Neutrophil (primary cell): ENCODE results near the gene SOCS3.
A peak's percentile ranks its signal among the peaks of the same experiment; 100 is the strongest.

Source experiments
- H3K27ac ChIP-seq: fragments of 200-600 bp; sonication (generic); 2 replicates; pipeline ENCODE4 v1.5.1; 2016; ENCODE audit warnings: mild to moderate bottlenecking, moderate library complexity
- H3K27me3 ChIP-seq: fragments of 200-600 bp; sonication (generic); 2 replicates; pipeline ENCODE4 v1.6.0; 2016; ENCODE audit warnings: mild to moderate bottlenecking
- H3K36me3 ChIP-seq: fragments of 200-600 bp; sonication (generic); 2 replicates; pipeline ENCODE4 v1.5.1; 2017
- H3K4me1 ChIP-seq, 2 experiments: fragments of 200-600 bp in 1 of 2; sonication (generic) in 1 of 2; 1 replicate in 1 of 2; 2 replicates in 1 of 2; pipeline versions ENCODE4 v1.5.1 to v1.6.1; 2013 to 2016; ENCODE audit warnings: low read depth in 1 of 2, low read length in 1 of 2, mild to moderate bottlenecking in 1 of 2, moderate library complexity in 1 of 2; ENCODE audit not compliant: control insufficient read depth in 1 of 2, insufficient read depth in 1 of 2
- H3K4me3 ChIP-seq, 2 experiments: fragments of 200-600 bp in 1 of 2; sonication (generic) in 1 of 2; 1 replicate in 1 of 2; 2 replicates in 1 of 2; pipeline ENCODE4 v1.5.1; 2013 to 2016; ENCODE audit warnings: low read depth in 1 of 2, low read length in 1 of 2, mild to moderate bottlenecking in 1 of 2, moderate library complexity in 1 of 2
- H3K9me3 ChIP-seq: fragments of 200-600 bp; sonication (generic); 2 replicates; pipeline ENCODE4 v1.5.1; 2016
- TF ChIP-seq, protein P1 (sequence below): fragments of 200-600 bp; sonication (generic); IDR thresholded peaks from 2 replicates; pipeline ENCODE4 v1.5.1; 2016; ENCODE audit warnings: antibody characterized with exemption

SOCS3 gene

DNA sequence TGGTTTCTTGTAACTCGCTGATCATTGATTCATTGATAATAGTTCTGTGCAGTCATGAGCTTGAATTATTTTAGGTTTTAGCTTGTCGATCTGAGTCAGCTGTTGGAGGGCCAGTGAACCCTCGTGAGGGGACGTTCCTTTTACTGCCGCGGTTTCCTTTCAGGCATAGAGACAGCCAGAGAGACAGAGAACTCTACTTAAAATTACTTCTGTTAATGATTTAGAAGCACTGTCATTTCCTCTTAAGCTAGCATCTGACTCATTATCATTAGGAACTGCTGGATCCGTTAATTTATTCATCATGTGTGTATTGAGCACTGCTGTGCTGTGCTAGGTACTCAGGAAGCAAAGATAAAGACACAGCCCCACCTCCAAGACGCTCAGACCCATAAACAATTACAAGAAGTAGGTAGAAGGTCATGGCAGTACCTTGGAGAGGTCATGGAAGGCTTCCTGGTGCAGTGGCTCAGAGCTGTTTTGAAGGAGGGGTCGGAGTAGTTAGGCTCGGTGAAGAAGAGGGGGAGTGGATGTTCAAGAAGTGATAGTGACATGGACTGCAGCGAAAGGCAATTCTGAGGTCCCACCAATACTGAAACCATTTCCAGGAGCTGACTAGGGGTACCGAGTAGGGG lies 21.8 kb upstream of the SOCS3 start:
- Histone ChIP-seq H3K9me3 (no peaks in the 10 kb centered on the region), H3K4me3 (peak overlapping the region; percentile 31 to 44), H3K36me3 (no peaks in the 10 kb centered on the region), H3K27me3 (no peaks in the 10 kb centered on the region), H3K4me1 (peaks cover 94 to 95% of the 10 kb centered on the region in 2 experiments), H3K27ac (peak overlapping the region; percentile 97)
- TF ChIP-seq, protein P1, sequence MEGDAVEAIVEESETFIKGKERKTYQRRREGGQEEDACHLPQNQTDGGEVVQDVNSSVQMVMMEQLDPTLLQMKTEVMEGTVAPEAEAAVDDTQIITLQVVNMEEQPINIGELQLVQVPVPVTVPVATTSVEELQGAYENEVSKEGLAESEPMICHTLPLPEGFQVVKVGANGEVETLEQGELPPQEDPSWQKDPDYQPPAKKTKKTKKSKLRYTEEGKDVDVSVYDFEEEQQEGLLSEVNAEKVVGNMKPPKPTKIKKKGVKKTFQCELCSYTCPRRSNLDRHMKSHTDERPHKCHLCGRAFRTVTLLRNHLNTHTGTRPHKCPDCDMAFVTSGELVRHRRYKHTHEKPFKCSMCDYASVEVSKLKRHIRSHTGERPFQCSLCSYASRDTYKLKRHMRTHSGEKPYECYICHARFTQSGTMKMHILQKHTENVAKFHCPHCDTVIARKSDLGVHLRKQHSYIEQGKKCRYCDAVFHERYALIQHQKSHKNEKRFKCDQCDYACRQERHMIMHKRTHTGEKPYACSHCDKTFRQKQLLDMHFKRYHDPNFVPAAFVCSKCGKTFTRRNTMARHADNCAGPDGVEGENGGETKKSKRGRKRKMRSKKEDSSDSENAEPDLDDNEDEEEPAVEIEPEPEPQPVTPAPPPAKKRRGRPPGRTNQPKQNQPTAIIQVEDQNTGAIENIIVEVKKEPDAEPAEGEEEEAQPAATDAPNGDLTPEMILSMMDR: no peak

DNA sequence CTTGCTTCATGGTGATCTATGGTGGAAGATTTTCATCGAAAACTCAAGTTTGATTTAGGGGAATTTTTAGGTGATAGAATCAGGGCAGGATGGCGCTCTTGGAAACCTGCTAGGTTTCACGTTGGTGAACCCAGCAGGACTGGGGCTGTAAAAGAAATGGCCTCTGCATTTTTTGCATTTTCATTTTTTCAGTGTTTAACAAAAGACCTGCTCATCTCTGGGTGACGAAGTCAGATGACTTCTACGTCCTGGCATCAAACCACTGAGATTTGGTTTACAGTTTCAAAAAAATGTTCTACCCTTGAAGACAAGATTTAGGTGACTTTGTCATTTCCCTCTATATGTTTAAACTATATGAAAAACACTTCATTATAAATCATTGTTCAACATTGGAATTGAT lies 20.5 kb upstream of the SOCS3 start:
- H3K9me3 ChIP-seq: no peaks in the 10 kb centered on the region
- peak overlapping the region; percentile 97 for H3K27ac ChIP-seq
- peaks cover 94 to 95% of the 10 kb centered on the region in 2 experiments for H3K4me1 ChIP-seq
- H3K4me3 ChIP-seq: peak overlapping the region; percentile 31 to 78
- TF ChIP-seq, protein P1: no peak
- no peaks in the 10 kb centered on the region for H3K36me3 ChIP-seq
- H3K27me3 ChIP-seq: no peaks in the 10 kb centered on the region

DNA sequence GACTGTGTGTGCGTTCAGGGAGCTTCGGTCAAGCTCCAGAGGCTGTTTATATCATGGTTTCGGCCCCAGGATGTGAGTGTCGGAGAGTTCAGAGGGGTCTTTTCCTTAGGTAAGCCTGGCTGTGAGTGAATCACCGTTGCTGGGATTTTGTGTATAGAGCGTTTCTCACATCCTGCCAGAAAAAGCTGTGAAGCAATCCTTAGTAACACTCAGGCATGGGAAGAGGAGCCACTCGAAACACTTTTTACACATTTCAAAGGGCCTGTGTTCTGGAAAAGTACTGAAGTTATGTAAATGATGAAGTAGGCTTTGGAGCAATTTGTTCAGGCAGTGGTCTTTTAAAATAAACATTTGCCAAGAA lies 19.2 kb upstream of the SOCS3 start:
- Histone ChIP-seq H3K4me3 (peak overlapping the region; percentile 78 to 92), H3K4me1 (peaks cover 90 to 92% of the 10 kb centered on the region in 2 experiments), H3K27ac (peak overlapping the region; percentile 97), H3K36me3 (no peaks in the 10 kb centered on the region), H3K27me3 (no peaks in the 10 kb centered on the region), H3K9me3 (no peaks in the 10 kb centered on the region)
- TF ChIP-seq, protein P1: no peak

DNA sequence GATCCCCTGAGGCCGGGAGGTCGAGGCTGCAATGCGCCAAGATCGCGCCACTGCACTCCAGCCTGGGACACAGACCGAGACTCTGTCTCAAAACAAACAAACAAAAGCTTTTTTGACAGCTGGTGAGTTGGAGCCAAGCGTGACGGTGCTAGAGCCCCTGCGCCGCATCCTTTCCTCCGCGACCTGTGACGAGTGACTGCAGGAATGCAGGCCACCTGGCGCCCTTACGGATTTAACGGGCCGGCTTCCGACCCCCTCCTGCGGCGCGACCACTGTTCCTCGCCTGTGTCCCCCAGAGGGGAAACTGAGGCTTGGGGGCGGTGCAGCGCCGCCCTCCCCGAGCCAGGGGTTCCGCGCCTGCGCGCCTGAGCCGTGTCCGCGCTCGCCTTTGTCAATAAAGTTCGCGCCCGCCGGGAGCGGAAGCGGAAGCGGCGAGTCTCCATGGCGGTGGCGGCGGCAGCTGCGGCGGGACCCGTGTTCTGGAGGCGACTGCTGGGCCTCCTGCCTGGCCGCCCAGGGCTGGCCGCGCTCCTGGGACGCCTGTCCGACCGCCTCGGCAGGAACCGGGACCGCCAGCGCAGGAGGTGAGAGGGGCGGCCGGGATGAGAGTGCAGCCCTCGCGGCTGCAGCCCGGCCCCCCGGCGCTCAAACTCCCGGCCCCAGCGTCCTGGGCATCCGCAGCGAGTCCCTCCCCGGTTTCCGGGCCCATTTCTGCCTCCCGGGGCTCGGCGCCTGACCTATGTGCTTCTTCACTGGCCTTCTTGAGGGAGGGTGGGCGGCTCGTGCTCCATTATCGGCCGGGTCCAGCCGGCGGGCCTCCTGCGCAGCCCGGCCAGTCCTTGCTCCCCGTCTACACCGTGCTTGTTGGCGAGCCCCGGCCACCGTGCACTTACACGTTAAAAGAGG lies 18.6 kb upstream of the SOCS3 start, which contains the start of gene PGS1:
Gene PGS1, plus strand, starts transcription at position 425 of the 906 bp plus-strand sequence. Its CDS starts 17 bp downstream, at position 442.
- Histone ChIP-seq H3K4me1 (peaks cover 83 to 86% of the 10 kb centered on the region in 2 experiments), H3K36me3 (no peaks in the 10 kb centered on the region), H3K27ac (peak within 1 kb of the TSS; percentile 97), H3K9me3 (no peaks in the 10 kb centered on the region), H3K4me3 (peak within 1 kb of the TSS; percentile 78 to 92), H3K27me3 (no peaks in the 10 kb centered on the region)
- TF ChIP-seq, protein P1: peak; percentile 53

DNA sequence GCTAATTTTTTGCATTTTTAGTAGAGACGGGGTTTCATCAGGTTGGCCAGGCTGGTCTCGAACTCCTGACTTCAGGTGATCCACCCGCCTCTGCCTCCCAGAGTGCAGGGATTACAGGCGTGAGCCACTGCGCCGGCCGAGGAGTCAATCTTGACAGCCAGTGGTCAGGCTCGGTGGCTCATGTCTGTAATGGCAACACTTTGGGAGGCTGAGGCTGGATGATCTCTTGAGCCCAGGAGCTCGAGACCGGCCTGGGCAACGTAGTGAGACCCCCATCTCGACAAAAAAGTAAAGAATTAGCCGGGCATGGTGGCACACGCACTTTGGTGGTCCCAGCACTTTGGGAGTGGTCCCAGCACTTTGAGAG lies 18.0 kb upstream of the SOCS3 start:
- Histone ChIP-seq H3K4me3 (peak overlapping the region; percentile 78 to 92), H3K27me3 (no peaks in the 10 kb centered on the region), H3K27ac (peak overlapping the region; percentile 97), H3K4me1 (peaks cover 77 to 80% of the 10 kb centered on the region in 2 experiments), H3K9me3 (no peaks in the 10 kb centered on the region), H3K36me3 (no peaks in the 10 kb centered on the region)
- TF ChIP-seq, protein P1: no peak
